GM12864 (cell line): ENCODE measurements around the gene VTI1A.
A peak's percentile ranks its signal among the peaks of the same experiment; 100 is the strongest.

Experiments
- DNase-seq: peaks from one replicate; pipeline ENCODE4 v3.0.0-alpha.2; 2011; ENCODE audit warnings: low read depth
- H3K4me3 ChIP-seq: 2 replicates; pipeline ENCODE4 v1.5.1; 2011; ENCODE audit warnings: mild to moderate bottlenecking, low read depth, low read length, control low read depth
- CTCF ChIP-seq: IDR thresholded peaks from 2 replicates; pipeline ENCODE4 v1.5.1; 2011; ENCODE audit warnings: low read depth, mild to moderate bottlenecking, moderate library complexity, low read length, control low read depth, inconsistent platforms; ENCODE audit errors: missing control alignments

Gene VTI1A

GRCh38 chr10:112525200-112525599 lies 78.2 kb downstream of the VTI1A start:
- TF ChIP-seq CTCF, result no peak
- H3K4me3 ChIP-seq, result no peak overlapping the region
- DNase-seq, result no peak

- DNase-seq, result no peak
- TF ChIP-seq CTCF, result no peak
- H3K4me3 ChIP-seq, result no peak overlapping the region
These were observed 79.1 kb downstream of the VTI1A start for GRCh38 chr10:112526139-112526538.

GRCh38 chr10:112526906-112527305 lies 79.9 kb downstream of the VTI1A start:
- no peak overlapping the region for H3K4me3 ChIP-seq
- TF ChIP-seq CTCF, result no peak
- DNase-seq, result no peak

GRCh38 chr10:112528235-112528634 lies 81.2 kb downstream of the VTI1A start:
- no peak for DNase-seq
- TF ChIP-seq CTCF, result no peak
- H3K4me3 ChIP-seq, result no peak overlapping the region

GRCh38 chr10:112531421-112531820 lies 84.4 kb downstream of the VTI1A start:
- DNase-seq, result no peak
- no peak for TF ChIP-seq CTCF
- no peak overlapping the region for H3K4me3 ChIP-seq

GRCh38 chr10:112532189-112532588 lies 85.2 kb downstream of the VTI1A start:
- H3K4me3 ChIP-seq, result no peak overlapping the region; the same call in 1 of the 2 replicates
- no peak for TF ChIP-seq CTCF
- peak; percentile 55 for DNase-seq

GRCh38 chr10:112532956-112533355 lies 85.9 kb downstream of the VTI1A start:
- H3K4me3 ChIP-seq, result no peak overlapping the region
- TF ChIP-seq CTCF, result no peak
- no peak for DNase-seq
